GM18511 (cell line): Measurements from ENCODE around the gene DCC.
"Not testable (repeated sequence)": the region's sequence is repeated elsewhere in the genome, so short reads cannot be mapped to it uniquely, and the experiment has no call there.

ENCODE experiments used
- ATAC-seq: cut with Tn5 transposase; IDR thresholded peaks from one replicate; pipeline ENCODE4 v1.9.1; 2021; ENCODE audit warnings: mild to moderate bottlenecking, moderate library complexity; ENCODE audit not compliant: unreplicated experiment

The DCC gene

GRCh38 chr18:52344881-52345280 is 4.9 kb downstream of the DCC start:
- ATAC-seq = no peak

GRCh38 chr18:52345428-52345827 is 5.4 kb downstream of the DCC start:
- ATAC-seq = no peak

DNA sequence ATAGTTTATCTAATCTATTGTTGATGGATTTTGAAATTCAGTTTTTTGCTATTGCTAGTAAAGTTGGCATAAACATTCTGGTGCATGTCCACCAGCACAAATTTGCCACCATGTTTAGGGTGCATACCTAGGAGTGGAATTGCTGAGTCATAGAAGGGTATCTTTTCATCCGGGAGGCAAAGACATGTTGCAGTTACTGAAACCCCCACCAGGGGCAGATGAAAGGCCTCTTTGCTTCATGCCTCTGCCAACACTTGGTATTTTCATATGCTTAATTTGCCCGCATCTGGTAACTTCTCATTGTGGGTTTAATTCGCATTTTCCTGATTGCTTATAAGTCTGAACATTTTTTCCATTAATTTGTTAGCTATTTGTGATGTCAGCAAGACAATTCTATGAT is 8.2 kb downstream of the DCC start:
- ATAC-seq = no peak

- no peak for ATAC-seq
Observed at GRCh38 chr18:52349498-52349897, 9.5 kb downstream of the DCC start.

GRCh38 chr18:52352920-52353319 is 12.9 kb downstream of the DCC start:
- ATAC-seq = no peak

- no peak for ATAC-seq
Observed at GRCh38 chr18:52353589-52353988, 13.6 kb downstream of the DCC start.

DNA sequence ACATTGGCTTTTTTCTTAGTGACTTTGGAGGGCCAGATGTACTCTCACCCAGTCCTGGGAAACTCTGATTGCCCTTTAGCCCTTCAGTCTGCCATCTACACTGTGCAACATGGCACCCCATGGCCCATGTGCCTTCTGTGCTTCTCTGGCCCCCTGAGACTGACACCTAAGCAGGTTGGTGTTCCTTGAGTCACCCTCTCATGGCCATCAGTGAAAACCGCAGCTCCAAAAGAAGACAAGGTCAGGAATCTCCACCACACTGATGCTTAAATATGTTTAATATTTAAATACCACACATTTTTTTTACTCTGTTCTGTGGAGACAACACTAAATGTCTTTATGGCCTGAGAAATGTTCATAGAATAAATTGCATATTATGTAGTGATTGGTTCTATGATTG is 23.9 kb downstream of the DCC start:
- ATAC-seq = no peak

GRCh38 chr18:52366851-52367250 is 26.9 kb downstream of the DCC start:
- ATAC-seq = not testable (repeated sequence)

DNA sequence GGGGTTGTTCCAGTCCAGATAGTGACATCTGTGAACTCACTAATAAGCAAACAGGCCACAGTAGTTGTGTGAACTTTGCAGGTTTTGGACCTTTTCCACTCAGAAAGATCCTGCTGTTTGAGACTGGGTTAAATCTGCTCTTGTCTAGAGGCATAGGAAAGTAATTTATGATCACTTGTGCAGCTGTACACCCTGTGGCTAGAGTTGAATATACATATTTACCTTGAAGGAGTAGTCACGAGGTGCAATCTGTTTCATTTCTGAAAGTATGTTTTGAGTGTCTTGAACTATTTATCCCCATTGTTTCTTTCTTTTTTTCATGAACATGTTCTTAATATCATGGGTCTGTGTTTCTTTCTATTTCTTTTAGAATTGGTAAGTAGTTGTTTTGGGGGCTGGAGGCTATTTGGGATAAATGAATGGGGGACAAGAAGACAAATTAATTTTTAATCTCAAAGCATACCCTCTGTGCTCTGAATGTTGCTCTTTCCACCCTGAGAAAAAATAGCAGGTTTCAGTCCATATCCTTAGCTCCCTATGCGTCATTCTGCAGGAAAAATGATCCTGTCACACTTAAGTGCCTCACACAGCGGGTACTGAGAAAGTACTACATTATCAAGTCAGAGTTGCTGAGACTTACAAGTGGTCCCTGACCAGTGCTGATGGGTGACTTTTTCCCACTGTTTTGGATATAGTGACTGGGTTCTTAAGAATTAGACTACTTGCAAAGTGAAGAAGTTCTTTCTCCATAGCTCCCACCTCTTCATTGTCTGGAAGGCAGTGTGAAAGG is 28.2 kb downstream of the DCC start:
- ATAC-seq = no peak

- ATAC-seq = no peak
Observed at GRCh38 chr18:52370841-52371240, 30.8 kb downstream of the DCC start.

DNA sequence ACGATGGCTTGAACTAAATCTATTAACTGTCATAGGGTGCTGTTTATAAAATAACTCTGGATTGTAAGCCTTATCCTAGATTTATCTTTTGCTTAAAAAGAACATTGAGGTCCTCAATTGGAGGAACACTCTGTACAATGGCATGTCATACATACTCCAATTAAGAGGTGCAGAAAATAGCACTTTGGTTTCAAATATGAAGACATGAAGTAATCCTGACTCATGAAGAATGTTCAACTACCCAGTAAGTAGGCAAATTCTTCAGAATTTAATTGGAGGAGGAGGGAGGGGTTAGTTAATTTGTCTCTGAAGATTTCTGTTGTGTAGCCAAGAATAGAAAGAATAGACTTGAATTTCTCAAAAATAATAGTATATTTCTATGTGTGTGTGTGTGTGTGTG is 36.1 kb downstream of the DCC start:
- ATAC-seq = no peak

DNA sequence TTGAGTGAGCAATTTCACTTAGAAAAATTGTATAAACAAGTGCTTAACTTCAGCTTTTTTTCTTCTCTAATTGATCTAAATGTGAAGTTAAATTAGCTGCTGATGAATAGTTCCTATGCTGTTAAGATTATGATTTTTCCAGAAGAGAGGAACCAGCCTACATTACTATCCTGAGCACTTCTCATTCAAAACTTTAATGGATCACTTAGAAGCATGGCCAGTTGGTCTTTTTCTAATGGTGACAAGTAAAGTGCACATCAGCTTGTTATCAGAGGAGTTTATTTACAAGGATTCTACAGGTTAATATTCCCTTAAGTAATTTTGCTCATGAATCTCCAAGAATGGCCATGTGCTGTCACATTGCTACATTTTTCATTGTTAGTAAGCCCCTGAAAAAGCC is 37.1 kb downstream of the DCC start:
- no peak for ATAC-seq

- no peak for ATAC-seq
Observed at GRCh38 chr18:52386306-52386705, 46.3 kb downstream of the DCC start.

DNA sequence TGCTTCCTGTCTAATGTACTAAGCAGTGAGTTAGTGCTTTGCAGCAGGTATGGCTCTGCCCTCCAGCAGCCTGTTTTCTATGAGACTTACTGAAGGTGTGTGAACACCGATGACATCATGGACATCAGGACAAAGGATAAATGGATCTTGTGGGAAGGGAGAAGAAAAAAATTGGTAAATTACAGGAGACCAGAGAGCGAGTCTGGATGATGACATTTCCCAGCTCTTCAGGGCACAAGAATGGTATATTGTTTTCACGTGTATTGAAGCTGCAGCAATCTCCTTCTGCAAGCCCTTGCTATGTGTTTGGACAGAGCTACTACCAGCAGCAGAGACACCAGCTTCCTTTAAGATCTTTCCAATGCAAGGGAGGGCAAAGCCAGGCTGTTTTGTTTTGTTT is 47.2 kb downstream of the DCC start:
- ATAC-seq = no peak

- peak; percentile 64 for ATAC-seq
Observed at GRCh38 chr18:52391810-52392559, 52.0 kb downstream of the DCC start.

DNA sequence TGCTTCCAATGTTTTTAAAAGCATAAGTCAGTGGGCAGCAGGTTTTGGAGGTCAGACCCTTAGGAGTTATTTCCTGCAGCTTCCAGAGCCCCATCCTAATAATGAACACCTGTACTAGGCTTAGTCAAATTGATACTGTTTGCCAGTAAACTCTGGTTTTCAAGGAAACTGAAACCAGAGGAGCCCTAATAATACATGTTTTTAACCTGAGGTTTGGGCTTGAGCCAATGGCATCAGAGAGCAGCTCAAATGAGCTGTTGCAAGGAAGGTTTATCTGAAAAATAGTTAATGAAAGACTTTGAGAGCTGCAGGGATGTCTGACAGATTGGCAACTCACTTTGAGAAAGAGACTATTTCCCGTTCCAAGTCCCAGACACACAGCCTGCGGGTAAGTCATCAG is 54.6 kb downstream of the DCC start:
- ATAC-seq = peak; percentile 64

DNA sequence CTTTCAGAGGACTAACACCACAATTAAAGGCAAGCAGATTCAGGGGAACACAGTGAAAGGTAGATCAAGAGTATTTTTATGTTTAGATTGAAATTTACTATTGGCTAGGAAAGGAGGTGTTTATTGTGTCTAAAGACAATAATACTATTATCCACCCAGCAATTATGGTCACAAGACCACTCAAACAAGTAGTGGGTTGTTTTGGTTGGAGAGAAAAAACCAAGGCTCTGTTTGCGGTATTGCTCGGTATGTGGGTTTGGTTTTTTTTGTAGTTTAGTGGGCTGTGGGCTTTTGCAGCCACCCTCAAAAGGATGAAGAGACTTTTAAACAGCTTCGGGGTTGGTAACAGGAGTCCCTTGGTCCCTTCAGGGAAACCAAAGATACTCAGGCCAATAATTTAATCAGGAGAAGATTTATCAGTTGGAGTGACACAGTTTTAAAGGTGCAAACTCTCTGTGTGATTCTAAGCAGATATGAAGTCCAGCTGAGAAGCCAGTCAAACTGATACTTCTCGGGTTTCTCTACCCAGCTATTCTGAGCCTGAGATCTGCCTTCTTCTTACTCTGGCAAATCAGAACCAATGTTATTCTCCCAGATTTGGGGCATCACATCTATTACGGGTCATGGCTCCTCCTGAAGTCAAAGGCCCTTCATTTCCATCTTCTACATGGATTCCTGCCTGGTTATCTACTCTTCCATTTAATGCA is 55.3 kb downstream of the DCC start:
- peak; percentile 65 for ATAC-seq

DNA sequence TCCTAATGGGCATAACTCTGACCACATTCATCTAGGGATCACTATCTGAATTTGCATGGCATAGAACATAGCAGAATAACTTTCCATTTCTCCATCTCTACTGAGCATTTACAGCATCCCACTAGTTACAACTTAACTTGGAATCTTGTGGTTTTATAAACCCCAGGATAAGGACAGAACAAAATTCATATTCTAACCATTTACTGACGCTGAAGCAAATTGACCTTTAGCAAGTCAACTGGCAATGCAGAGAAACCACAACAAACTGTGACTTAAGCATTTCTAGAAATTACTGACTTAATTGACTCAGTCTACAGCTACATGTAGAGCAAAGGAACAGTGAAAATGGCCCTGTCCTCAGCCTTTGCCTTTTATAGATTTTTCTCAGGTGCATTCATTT is 61.2 kb downstream of the DCC start:
- no peak for ATAC-seq

GRCh38 chr18:52402814-52403213 is 62.8 kb downstream of the DCC start:
- ATAC-seq = no peak

GRCh38 chr18:52403291-52404021 is 63.5 kb downstream of the DCC start:
- ATAC-seq = no peak

- ATAC-seq = no peak
Observed at GRCh38 chr18:52408800-52409302, 68.9 kb downstream of the DCC start.
